IPS-18c (cell line): ENCODE measurements around the gene MYADML2.
"Not testable (repeated sequence)": the region's sequence is repeated elsewhere in the genome, so short reads cannot be mapped to it uniquely, and the experiment has no call there.

Source experiments
- H3K4me3 ChIP-seq: 2 replicates; pipeline ENCODE4 v1.7.0; 2013; ENCODE audit warnings: low read depth, mild to moderate bottlenecking, low read length, moderate library complexity; ENCODE audit not compliant: insufficient read depth
- H3K9me3 ChIP-seq: one replicate; pipeline ENCODE4 v1.6.1; 2013; ENCODE audit warnings: mild to moderate bottlenecking, low read length, moderate library complexity; ENCODE audit not compliant: control insufficient read depth, insufficient read depth

Gene MYADML2

DNA sequence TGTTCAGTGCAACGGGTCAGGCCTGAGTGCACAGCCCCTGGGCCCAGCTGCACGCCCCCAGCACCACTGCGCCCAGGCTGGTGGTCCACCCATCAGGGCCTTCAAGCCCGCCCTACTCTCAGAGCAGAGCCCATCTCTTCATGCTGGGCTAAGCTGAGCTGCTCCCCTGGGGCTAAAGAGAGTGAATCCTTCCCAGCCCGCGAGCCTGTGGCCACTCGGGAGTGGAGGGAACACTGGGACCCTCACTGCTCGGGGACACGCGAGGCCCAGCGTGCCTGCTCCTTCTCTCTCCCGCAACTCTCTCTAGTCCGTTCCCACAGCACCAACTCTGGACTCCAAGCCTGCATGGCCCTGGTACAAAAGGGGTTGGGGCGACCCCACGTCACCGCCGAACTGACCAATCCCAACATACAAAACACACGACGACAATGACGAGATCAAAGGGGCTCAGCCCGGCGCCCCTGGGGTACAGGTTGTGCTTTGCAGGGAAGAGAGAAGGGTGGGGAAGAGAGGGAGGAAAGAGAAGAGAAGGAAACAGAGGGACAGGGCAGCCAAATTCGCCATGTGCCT is 25.0 kb downstream of the MYADML2 start:
- Histone ChIP-seq H3K9me3 (no peaks in the 10 kb centered on the region), H3K4me3 (no peak overlapping the region)

DNA sequence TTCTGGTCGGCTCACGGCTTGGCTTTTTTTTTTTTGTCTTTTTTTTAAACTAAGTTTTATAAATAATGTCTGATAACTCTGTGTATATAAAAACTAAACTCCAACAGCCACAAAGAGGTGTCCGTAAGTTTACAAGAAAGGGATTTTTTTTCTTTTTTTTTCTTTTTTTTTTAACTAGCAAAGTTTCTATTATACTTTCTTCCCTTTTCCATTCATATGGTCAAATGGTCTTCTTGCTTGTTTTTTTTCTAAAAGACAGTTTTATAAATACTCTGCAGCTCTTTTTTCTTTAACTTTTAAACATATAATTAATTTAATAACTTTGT is 25.5 kb downstream of the MYADML2 start:
- H3K9me3 ChIP-seq: no peaks in the 10 kb centered on the region
- H3K4me3 ChIP-seq: no peak overlapping the region

DNA sequence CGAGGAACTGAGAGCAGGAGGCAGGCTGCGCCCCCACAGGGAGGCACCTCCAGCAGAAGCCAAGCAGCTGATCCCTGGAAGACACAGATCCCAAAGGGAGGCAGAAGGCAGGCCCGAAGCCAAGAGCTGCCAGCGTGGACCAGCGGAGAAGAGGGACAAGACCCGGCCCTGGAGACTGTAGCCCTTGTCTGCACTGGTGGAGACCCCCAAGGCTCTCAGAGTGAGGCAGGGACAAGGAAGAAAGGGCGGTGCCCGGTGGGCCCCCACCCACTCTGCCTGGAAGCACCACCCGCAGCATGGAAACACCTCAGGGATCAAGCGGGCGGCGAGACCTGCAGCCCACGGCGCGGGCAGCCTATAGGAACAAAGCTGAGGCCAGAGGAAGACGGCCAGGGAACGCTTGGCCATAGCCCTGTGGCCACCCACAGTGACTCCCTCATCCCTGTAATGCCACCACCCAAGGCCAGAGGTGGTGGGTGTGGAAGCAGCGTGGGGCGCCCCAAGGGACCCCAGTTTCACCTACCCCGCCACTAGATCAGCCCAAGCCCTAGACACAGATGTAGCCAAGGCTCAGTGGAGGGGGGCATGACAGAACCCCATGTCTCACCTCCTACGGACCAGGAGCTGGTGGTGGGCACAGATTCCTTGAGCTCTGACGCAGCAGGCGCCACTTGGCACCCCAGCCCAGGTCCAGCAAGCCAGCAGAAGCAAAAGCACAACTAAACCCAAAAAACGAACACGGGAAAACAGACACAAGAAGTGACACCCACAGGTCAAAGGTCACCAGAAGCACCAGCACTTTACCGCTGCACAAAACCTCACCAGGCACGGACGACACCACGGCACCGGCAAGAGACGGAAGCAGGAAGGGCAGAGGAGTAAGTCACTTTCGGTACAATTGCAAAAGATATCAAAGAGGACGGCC is 26.2 kb downstream of the MYADML2 start:
- H3K9me3 ChIP-seq: no peaks in the 10 kb centered on the region
- H3K4me3 ChIP-seq: no peak overlapping the region

DNA sequence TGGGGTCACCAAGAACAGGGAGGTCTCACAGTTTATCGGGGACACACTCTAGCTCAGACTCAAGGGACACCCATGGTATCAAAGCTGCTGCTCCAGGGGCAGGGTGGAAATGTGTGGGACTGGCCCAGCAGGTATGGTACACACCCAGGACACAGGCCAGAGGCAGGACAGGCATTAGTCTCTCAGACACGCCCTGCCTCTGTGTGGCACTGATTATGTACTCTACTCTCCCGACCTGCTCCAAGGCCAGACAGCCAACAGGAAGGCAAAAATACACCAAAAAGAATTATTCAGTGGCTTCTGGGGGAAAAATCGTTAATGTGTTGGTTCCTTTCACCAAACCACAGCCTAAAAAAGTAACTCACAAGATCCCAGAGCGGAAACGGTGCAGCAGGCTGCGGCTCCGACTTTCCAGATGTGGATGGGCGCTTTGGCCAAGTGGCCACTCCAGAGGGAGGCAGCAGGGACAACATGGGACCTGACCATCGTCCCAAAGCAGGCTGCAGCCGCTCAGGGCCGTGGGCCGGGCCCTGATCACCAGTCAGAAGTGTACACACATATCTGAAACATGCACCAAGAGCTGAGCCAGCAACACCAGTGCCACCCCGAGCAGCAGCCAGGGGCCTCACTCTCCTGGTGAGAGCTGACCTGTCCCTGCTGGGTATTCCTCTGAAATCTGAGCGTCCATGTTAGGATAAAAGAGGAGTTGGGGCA is 28.0 kb downstream of the MYADML2 start:
- Histone ChIP-seq H3K9me3 (no peaks in the 10 kb centered on the region), H3K4me3 (no peak overlapping the region)

DNA sequence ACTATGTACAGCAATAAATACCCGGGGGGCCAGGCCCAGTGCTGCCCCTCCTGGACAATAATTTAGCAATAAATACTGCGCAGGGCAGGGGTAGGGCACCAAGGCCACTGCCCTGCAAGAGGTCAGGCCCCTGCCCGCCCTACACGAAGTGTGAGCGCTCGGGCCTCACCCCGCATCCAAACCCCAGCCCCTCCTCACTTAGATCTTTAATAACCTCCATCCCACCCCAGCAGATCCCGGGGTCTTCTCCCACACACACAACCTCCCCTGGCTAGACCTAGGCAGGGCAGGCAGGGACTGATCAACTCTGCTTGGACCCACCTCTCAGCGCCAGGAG is 28.7 kb downstream of the MYADML2 start:
- H3K4me3 ChIP-seq: peak overlapping the region; percentile 82
- H3K9me3 ChIP-seq: not testable (repeated sequence)

DNA sequence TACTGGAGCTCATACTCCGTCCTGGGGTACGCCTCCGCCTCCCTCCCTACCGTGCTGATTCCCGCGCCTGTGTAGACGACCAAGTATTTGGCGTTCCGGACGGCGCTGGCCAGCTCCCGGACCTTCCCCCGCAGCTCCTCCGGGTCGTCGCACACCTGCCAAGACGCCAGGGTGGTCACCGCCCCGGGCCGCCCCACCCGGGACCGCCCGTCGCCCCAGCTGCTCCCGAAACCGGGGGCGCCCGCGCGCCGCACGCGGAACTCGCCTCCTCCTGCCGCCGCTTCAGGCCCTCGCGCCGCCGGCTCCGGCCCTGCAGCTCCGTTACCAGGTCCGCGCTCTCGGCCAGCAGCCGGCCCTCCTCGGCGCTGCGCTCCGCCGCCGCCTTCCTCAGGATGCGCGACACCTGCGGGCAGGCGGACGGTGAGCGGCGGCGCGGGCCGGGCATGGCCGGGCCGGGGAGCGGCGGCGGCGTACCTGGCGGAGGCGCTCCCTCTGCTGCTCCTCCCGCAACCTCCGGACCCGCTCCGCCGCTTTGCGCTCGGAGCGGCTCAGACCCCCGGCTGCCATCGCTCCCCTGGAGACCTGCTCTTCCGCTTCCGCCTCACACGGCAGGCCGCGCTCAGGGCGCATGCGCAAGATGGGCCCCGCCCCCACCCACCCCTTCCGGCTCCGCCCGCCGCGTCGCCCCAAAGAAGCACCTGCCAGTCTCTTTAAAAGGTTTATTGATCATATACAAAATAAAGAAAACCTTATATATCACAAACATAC is 29.3 kb downstream of the MYADML2 start, which contains the start of gene SIRT7:
SIRT7 (minus strand) TSS at position 612 of the 768 bp plus-strand sequence; CDS start at position 567, 45 bp downstream.
- H3K4me3 ChIP-seq: peak within 1 kb of the TSS; percentile 82
- H3K9me3 ChIP-seq: no peaks in the 10 kb centered on the region

DNA sequence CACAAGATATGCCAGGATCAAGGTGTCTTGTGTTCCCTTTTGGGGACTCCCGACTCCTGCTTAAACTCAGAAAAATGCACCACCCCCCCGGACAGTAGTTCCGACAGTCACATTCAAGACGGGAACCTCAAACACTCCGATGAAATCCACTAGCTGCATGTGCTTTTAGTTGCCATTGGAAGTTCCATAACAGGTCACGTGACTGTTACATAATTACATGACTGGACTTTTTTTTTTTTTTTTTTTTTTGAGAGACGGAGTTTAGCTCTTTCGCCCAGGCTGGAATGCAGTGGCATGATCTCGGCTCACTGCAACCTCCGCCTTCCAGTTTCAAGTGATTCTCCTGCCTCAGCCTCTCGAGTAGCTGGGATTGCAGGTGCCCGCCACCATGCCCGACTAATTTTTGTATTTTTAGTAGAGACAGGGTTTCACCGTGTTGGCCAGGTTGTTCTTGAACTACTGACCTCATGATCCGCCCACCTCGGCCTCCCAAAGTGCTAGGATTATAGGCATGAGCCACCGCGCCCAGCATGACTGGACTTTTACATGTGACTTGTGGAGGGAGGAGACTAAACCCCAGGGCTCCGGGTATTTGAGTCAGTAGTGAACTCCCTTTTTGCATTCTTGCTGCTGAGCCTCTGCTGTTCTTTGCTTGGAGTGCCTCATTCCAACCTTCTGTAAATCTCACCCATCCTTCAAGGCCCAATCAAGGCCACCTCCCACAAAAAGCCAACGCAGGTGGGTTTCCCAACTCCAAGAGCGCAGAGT is 30.6 kb downstream of the MYADML2 start:
- Histone ChIP-seq H3K9me3 (no peaks in the 10 kb centered on the region), H3K4me3 (no peak overlapping the region; the same call in 1 of the 2 replicates)

DNA sequence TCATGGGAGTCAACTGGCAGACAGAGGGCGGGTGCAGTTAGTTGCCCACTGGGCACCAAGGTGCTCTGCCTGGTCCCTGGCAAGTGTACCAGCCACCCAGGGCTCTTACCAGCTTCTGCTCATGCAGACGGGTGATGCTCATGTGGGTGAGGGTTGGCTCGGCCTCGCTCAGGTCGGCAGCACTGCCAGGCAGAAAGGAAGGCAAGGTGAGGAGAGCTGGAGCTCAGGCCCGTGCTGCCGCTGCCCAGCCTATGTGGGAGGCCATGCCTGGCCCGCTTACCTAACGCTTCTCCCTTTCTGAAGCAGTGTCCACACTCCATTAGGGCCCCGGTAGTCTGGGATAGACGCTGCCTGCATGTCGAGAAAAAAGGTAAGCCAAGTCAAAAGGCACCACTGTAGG is 31.7 kb downstream of the MYADML2 start:
- Histone ChIP-seq H3K9me3 (peaks cover 2% of the 10 kb centered on the region), H3K4me3 (no peak overlapping the region)

DNA sequence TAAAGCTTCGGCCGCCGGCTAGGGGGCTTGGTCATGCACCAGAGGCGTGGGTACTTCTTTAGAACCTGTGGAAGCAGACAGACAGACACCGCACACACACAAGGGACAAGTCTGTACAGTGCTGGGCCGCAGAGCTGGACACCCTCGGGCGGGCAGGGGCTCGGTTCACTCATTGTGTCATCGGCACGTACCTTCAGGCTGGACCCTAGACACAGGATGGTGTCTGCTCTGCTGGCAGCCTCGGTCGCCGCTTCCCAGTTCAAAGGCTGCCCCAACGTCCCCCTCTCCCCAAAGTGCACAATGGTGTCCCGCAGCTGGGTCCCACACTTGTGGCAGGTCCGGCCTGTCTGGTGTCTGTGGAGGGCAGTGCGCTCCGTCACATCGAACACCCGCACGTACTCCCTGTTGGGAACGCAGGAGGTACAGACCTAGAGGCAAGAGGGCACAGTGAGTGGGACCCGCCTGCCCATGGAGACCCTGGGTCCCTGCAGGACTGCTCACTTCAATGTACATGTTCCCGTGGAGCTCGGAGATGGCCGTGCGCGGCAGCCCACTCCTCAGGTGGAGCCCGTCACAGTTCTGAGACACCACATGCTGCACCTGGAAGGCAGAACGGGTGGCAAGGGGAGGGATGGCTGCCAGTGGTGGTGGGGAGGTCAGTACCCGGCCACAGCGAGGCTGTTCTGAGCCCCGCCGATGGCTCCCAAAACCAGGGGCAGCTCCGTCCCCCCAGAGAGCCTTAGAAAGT is 32.8 kb downstream of the MYADML2 start:
- H3K4me3 ChIP-seq: no peak overlapping the region
- peaks cover 2% of the 10 kb centered on the region for H3K9me3 ChIP-seq

DNA sequence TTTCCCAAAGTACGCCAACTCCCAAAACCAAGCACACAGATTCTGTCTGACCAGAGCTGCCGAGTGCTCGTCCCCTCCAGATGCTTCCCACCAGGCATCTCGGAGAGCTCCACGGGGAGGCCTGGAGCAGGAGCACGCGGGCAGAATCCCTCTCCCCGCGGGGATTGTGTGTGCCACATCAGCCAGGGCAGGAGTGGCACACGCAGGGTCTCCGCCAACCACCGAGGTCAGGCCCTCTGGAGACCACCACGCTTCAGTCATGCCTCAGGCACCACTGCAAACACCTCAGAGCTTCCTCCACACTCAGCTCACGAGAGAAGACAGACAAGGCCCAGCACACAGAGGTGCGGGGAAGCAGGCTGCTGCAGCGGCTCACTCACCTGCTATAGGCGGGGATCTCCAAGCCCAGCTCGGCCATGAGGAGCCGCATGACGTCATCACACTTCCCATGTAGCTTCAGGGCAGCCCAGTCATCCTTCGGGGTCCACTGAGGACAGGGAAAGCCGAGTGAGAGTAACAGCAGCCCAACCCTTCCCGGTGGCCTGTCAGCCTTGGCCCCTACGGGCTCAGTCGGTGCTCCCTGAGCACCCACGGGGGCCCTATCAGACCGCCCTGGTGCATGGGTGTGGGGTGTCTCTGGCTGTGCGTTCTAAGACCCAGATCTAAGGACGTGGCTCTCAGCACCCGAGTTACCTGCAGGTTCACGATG is 33.5 kb downstream of the MYADML2 start:
- peaks cover 2% of the 10 kb centered on the region for H3K9me3 ChIP-seq
- H3K4me3 ChIP-seq: no peak overlapping the region

DNA sequence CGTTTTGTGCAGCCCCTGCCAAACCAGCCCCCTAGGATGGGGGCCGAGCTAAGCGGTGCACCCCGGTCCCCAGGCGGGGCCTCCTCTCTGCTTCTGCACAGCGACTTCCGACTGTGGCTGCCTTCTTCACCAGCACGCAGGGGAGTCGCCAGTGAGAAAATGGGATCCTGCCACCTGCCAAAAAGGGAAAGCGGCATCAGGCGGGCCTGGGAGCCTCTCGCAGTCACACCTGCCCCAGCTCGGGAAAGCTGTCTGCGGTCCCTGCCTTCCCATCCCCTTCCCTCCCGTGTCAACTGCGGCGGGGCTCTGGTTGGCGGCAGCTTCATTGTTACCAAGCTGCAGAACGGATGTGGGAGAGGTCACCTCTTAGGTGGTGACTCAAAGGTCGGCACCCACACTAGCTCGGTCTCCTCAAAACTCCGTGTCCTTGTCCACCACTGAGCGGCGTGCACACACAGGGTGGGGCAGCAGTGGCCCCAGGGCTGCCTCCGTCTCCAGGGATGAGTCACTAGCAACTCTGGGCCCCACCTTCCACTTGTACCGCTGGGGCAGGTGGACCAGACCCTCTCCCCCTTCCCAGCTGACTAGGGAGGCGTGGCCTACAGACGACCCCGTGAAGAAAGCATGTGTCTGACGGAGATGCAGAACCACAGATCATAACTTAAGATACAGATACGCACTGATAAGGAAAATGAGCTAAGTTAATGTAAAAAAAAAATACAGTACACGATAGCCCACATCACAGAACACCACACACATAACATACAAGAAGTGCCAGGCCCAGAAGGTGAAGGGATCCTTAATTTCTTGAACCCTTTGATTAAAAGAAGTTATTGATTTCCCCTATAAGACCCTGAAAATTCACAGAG is 34.4 kb downstream of the MYADML2 start:
- Histone ChIP-seq H3K4me3 (no peak overlapping the region), H3K9me3 (peaks cover 2% of the 10 kb centered on the region)

DNA sequence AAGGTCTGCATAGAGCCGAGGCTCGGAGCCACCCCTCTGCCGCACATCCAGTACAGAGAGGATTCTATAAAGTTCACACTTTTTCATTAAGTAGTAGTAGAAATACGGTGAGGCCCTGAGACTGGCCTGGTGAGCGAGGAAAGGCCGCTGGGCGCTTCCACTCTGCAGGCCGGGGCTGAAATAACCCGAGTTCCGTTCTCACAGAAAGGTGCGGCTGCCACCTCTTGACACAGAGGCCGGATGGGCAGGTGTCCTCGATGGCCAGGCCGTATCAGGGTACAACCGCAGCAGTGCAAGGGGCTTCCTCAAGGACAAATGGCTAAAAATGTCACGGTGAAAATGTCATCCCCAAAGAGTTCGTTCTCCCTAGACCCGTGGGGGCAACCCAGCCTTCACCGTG is 35.1 kb downstream of the MYADML2 start:
- peak overlapping the region; percentile 38; the same call in 1 of the 2 replicates for H3K4me3 ChIP-seq
- H3K9me3 ChIP-seq: peaks cover 2% of the 10 kb centered on the region

DNA sequence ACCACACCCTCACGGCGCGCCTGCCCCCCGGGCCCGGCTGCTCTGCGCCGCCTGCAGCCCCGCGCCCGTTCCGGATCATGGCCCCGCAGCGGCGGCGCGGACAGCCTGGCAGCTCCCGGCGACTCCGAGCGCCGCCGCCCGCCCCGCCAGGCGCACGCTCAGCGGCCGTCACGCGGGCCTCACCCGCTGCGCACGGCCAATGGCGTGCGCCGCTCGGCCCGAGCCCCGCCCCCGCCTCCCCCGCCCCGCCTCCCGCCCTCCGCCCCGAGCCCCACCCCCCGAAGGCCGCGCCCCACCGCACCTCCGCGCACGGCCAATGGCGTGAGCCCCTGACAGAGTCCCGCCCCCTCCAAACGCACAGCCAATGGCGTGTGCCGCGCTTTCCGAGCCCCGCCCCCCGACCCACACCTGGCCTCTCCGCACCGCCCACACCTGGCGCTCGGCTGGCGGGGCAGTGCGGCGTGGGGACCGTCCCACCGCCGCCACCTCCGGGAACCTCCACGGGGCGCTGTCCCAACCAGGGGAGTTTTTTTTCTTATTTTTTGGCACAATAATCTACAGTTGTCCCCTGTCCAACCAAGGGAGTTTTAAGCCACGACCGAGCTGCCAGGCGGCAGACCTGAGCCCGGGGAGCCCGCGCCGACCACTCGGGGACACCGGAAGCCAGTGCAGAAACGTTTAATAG is 35.6 kb downstream of the MYADML2 start, which contains the start of gene PCYT2:
PCYT2 (minus strand) TSS at position 123 of the 685 bp plus-strand sequence; CDS start at position 79, 44 bp downstream.
- peaks cover 2% of the 10 kb centered on the region for H3K9me3 ChIP-seq
- H3K4me3 ChIP-seq: peak within 1 kb of the TSS; percentile 81

DNA sequence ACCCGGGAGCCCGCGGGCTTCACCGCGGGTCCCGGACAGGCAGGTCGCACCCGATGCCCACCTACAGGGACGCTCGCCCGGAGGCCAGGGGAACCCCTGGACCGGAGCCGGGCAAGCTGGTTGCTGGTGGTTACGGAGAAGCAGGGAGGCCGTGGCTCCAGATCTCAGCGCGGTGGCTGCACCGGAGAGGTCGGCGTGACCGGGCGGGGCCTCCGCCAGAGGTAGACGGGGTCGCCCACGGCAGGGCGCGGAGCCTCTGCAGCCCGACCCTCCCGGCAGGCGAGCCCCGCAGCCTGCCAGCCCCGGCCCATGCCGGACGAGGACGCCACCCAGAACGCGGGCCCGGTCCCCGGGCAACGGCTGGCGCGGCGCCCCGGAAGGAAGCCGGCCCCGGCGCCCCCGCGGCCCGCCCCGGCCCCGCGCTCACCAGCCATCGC is 36.2 kb downstream of the MYADML2 start:
- peak overlapping the region; percentile 81 for H3K4me3 ChIP-seq

More for the DNA sequence above, 36.2 kb downstream of the MYADML2 start:
- peaks cover 2% of the 10 kb centered on the region for H3K9me3 ChIP-seq
